Psoas muscle (tissue), 8 donors: ENCODE results near the gene CRYBG1. TPM values are rescaled to one million over a fixed set of nuclear protein-coding genes. Genes with fewer than 3 reads are reported as not detected.
A peak's percentile ranks its signal among the peaks of the same experiment; 100 is the strongest.

Source experiments
- ATAC-seq, 4 donors: fragments of 200-7000 bp; cut with Tn5 transposase; one replicate each; pipeline ENCODE4 v1.9.1; 2020; ENCODE audit warnings: moderate library complexity in 3 of 4, mild to moderate bottlenecking in 2 of 4
- DNase-seq, 2 donors: peaks; one replicate each; pipeline ENCODE4 v3.0.0-alpha.2; 2020
- H3K27ac ChIP-seq: fragments of 200-600 bp; one replicate; pipeline ENCODE4 v1.8.0; 2022
- H3K27me3 ChIP-seq, 3 donors: fragments of 200-600 bp in 1 of 3; one replicate each; pipeline versions ENCODE4 v1.6.1 to v1.8.0; 2013 to 2022; ENCODE audit warnings: low read length in 2 of 3, mild to moderate bottlenecking in 2 of 3, moderate library complexity in 1 of 3; ENCODE audit not compliant: insufficient read depth in 3 of 3
- H3K36me3 ChIP-seq, 2 donors: fragments of 200-600 bp in 1 of 2; one replicate each; pipeline versions ENCODE4 v1.6.1 to v1.8.0; 2013 to 2022; ENCODE audit warnings: low read depth in 1 of 2, mild to moderate bottlenecking in 1 of 2, moderate library complexity in 1 of 2; ENCODE audit not compliant: insufficient read depth in 1 of 2
- H3K4me1 ChIP-seq: fragments of 200-600 bp; one replicate; pipeline ENCODE4 v1.8.0; 2022
- H3K4me3 ChIP-seq: fragments of 200-600 bp; one replicate; pipeline ENCODE4 v1.8.0; 2022; ENCODE audit warnings: mild to moderate bottlenecking
- H3K9me3 ChIP-seq: fragments of 200-600 bp; one replicate; pipeline ENCODE4 v1.8.0; 2022
- CTCF ChIP-seq: fragments of 200-600 bp; IDR thresholded peaks from one replicate; pipeline ENCODE4 v1.8.0; 2022; ENCODE audit warnings: antibody characterized with exemption
- WGBS, 3 donors: extraction: QIAGEN DNeasy Blood & Tissue Kit; methylation state at CpG; one replicate each; pipeline versions ENCODE4 v1.1.6 to v1.1.7; 2013; 5-methylcytosine and 5-hydroxymethylcytosine counted together
- intact Hi-C, 2 donors: fragments of 100-400 bp; cut with DNase I; formaldehyde crosslinking; loops; one replicate each; pipeline versions ENCODE4 v1.11.0 to v1.14.2; 2022
- polyA plus RNA-seq, 3 donors: library from polyadenylated mRNA; stranded (reverse); fragments of 200-250 nt; gene quantifications; one replicate each; pipeline ENCODE4 v1.2.3, GENCODE V29; 2013
- total RNA-seq, 4 donors: library from RNA; stranded (reverse); fragmentation: NEBNext Ultra II Directional in 2 of 4; extraction: Animal tissue kit (Norgen Biotek cat#: 25700) in 2 of 4; gene quantifications; one replicate each; pipeline versions ENCODE4 v1.2.1 to v1.2.4, GENCODE V29; 2021 to 2023
- donor health status: healthy with polysubstance abuse.
- donor health status: DM: no; HTN: no; CAD: no; lungs with moderate emphysema.
- donor health status: Bipolar disorder and iron deficiency.
- donor health status: healthy.
- donor health status: DM: yes; HTN: yes; CAD: no.
- donor health status: DM: no; HTN: no; CAD: no.
- donor health status: DM: no; HTN: no; CAD: no.
- donor health status: DM: yes; HTN: yes; CAD: no.

The CRYBG1 gene
- total and polyA plus RNA-seq, 7 donors: 0.17 to 1.6 (median 0.82) TPM

- TF ChIP-seq CTCF: peak; percentile 55
- ATAC-seq: peak; percentile 54 to 77 (median 70)
- 21 to 30% (median 24%) methylated on average over 5 of the region's 5 CpGs for WGBS, 3 donors
Observed at GRCh38 chr6:106334646-106335448, 25.7 kb upstream of the CRYBG1 start.

GRCh38 chr6:106339334-106340029 lies 21.0 kb upstream of the CRYBG1 start:
- 21 to 25% (median 22%) methylated on average over 9 of the region's 9 CpGs for WGBS, 3 donors
- Histone ChIP-seq H3K36me3 (no peaks in the 10 kb centered on the region), H3K4me3 (no peak overlapping the region), H3K27me3 (peaks cover 0 to 3% (median 0%) of the 10 kb centered on the region in 3 donors), H3K9me3 (no peaks in the 10 kb centered on the region), H3K27ac (no peak overlapping the region), H3K4me1 (no peaks in the 10 kb centered on the region)
- TF ChIP-seq CTCF: peak; percentile 48
- peak; percentile 48 to 84 (median 80) for ATAC-seq
- intact Hi-C loops: loop anchor here (5.0 to 10.0 kb wide), 4 partner anchors 108 to 638 kb away; no protein-coding TSS in a partner anchor
- DNase-seq: no peak

More at GRCh38 chr6:106334646-106335448, 25.7 kb upstream of the CRYBG1 start:
- no peak for DNase-seq
- peaks cover 0 to 3% (median 2%) of the 10 kb centered on the region in 3 donors for H3K27me3 ChIP-seq
- no peak overlapping the region for H3K27ac ChIP-seq
- no peaks in the 10 kb centered on the region for H3K36me3 ChIP-seq
- H3K4me3 ChIP-seq: no peak overlapping the region
- H3K4me1 ChIP-seq: no peaks in the 10 kb centered on the region
- H3K9me3 ChIP-seq: no peaks in the 10 kb centered on the region
- intact Hi-C loops: loop anchor here (5.0 to 10.0 kb wide), 4 partner anchors 112 to 642 kb away; no protein-coding TSS in a partner anchor

GRCh38 chr6:106347219-106347618 lies 13.3 kb upstream of the CRYBG1 start:
- intact Hi-C loops: no loop called here
- Histone ChIP-seq H3K27ac (no peak overlapping the region), H3K4me1 (no peaks in the 10 kb centered on the region), H3K27me3 (peaks cover 0 to under 1% (median 0%) of the 10 kb centered on the region in 3 donors), H3K4me3 (no peak overlapping the region), H3K9me3 (no peaks in the 10 kb centered on the region), H3K36me3 (no peaks in the 10 kb centered on the region)
- WGBS, 3 donors: 77 to 88% (median 84%) methylated on average over 1 of the region's 1 CpG
- no peak for TF ChIP-seq CTCF
- ATAC-seq: no peak
- no peak for DNase-seq

GRCh38 chr6:106356378-106356777 lies 4.1 kb upstream of the CRYBG1 start:
- ATAC-seq: no peak
- Histone ChIP-seq H3K27ac (no peak overlapping the region), H3K4me1 (peaks cover 3% of the 10 kb centered on the region), H3K9me3 (no peaks in the 10 kb centered on the region), H3K4me3 (no peak overlapping the region), H3K27me3 (peaks cover 5 to 59% (median 10%) of the 10 kb centered on the region in 3 donors), H3K36me3 (no peaks in the 10 kb centered on the region)
- WGBS, 3 donors: 31 to 50% (median 47%) methylated on average over 1 of the region's 1 CpG
- no peak for TF ChIP-seq CTCF
- no peak for DNase-seq
- intact Hi-C loops: no loop called here
